Right lobe of liver (tissue), 4 donors: Measurements from ENCODE around the gene STRN4.

Experiments used
- CTCF ChIP-seq, 4 donors: fragments of 200-600 bp in 3 of 4; fragments of 450-650 bp in 1 of 4; IDR thresholded peaks; one replicate each; pipeline versions ENCODE4 v1.5.1 to v1.8.0; 2016 to 2022; ENCODE audit warnings: antibody characterized with exemption in 4 of 4, mild to moderate bottlenecking in 2 of 4
- POLR2A ChIP-seq: fragments of 450-650 bp; IDR thresholded peaks from one replicate; pipeline ENCODE4 v1.6.1; 2017; ENCODE audit warnings: antibody characterized with exemption, mild to moderate bottlenecking
- donor health status: DM: no; HTN: no; CAD: no.
- donor health status: DM: no; HTN: no; CAD: no.
- donor health status: DM: no; HTN: yes; CAD: no.

GRCh38 chr19:46737761-46738171 lies 8.5 kb downstream of the STRN4 start:
- TF ChIP-seq CTCF (IDR thresholded peaks at IDR 0.05) = no peak
- no peak for TF ChIP-seq POLR2A
